Measurements from ENCODE around the gene IMPG2.

DNA sequence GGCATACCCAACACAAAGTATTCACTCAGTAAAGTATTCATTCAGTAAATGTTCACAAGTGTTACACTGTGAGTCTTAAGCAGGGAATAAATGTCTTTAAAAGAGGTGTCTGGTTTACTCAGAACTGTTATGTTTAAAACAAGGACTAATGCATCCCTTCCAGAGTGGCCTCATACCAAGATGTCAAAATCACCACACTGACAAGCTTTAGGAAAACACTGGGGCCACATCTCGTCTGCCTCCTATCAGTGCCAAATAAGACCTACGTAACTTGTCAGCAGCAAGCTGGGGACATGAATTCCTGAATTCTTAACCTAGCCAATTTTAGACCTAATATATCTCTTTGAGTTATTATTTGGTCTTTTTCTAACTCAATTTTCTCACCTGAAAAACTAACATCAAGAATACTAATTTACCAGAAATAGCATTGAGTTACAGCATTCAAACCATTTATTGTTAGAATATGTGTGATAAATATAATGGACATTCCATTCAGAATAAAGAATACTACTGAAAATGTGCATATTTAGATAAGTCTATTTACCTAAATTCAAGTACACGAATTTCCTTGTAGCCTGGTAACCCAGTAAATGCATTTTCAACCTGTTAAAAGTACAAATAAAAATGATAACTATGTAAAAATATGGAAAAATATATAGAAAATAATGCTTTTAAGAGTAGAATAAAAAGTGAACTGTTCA lies 51.3 kb downstream of the IMPG2 start:
- TF ChIP-seq, protein P1, sequence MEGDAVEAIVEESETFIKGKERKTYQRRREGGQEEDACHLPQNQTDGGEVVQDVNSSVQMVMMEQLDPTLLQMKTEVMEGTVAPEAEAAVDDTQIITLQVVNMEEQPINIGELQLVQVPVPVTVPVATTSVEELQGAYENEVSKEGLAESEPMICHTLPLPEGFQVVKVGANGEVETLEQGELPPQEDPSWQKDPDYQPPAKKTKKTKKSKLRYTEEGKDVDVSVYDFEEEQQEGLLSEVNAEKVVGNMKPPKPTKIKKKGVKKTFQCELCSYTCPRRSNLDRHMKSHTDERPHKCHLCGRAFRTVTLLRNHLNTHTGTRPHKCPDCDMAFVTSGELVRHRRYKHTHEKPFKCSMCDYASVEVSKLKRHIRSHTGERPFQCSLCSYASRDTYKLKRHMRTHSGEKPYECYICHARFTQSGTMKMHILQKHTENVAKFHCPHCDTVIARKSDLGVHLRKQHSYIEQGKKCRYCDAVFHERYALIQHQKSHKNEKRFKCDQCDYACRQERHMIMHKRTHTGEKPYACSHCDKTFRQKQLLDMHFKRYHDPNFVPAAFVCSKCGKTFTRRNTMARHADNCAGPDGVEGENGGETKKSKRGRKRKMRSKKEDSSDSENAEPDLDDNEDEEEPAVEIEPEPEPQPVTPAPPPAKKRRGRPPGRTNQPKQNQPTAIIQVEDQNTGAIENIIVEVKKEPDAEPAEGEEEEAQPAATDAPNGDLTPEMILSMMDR (IDR thresholded peaks at IDR 0.05; ENCODE audit: borderline replicate concordance, extremely low read depth, low read length, poor library complexity, severe bottlenecking): no peak
- no peak for TF ChIP-seq EZH2 (IDR thresholded peaks at IDR 0.05; ENCODE audit: borderline replicate concordance, low read depth, low read length, severe bottlenecking)

Measured in DND-41 (cell line).